Measurements from ENCODE around the gene CFAP73.

The CFAP73 gene

DNA sequence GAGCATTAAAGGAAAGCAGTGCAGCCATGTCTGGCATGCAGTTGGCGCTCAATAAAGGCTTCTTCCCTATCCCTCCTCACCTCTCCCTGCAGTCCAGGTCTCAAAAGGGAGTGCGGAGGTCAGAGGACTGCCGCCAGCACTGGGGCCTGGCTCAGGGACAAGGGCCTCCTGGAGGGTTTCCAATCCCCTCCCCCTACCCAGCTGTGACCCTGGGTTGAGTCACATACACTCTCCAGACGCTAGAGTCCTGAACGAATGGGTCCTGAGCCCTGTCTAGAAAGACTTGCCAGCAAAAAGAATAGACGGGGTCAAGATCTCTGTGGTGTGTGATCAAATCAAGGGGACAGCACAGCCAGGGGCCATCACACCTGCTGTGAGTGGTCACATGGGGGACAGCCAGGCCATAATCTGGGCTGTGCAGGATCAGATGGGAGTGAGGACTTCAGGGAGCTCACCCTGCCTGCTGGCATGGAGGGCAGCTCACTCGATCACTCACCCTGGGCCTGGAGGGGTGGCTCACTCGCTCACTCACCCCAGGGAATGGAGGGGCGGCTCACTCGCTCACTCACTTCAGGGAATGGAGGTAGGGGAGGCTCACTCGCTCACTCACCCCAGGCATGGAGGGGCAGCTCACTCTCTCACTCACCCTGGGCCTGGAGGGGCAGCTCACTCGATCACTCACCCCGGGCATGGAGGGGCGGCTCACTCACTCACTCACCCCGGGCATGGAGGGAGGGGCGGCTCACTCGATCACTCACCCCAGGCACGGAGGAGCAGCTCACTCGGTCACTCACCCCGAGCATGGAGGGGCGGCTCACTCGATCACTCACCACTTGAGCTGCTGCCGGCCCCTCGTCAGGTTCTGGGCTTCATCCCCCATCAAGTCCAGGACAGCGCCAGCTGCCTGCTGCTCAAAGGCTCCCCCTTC is 12.8 kb downstream of the CFAP73 start:
- no peak for DNase-seq (ENCODE audit: low read depth in 2 of 3, low spot score in 2 of 3)

DNA sequence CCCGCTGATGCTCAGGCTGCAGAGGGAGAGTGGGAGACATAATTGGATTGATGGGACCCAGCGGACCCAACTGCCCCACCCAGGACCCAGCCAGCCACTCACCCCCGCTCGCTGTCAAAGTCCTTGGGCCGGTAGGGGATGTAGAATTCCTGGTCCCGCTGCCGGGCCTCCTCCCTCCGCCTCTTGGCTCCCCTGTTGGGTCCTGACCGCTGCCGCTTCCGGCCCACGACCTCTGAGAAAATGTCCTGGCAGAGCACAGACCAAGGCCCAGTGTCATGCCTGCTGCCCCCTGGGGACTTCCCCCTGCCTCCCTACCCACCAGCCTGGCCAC is 13.5 kb downstream of the CFAP73 start:
- DNase-seq (ENCODE audit: low read depth in 2 of 3, low spot score in 2 of 3), result no peak

DNA sequence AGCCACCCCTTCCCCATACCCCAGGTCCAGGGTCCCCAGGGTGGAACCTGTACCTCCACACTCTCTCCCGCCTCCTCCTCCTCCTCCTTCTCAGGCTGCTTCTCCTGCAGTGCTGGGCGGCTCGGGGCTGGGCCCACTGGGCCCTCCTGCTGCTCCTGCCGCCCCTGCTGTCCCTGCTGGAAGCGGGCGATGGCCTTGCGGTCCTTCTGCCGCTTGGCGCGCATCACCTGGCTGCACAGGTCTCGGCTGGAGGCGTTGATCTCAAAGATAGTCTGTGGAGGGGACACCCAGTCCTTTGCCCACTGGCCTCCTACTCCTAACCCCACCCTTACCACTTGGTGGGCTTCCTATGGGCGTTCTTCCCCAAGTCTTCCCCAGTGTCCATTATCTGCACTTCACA is 14.5 kb downstream of the CFAP73 start:
- DNase-seq (ENCODE audit: low read depth in 2 of 3, low spot score in 2 of 3), result no peak

DNA sequence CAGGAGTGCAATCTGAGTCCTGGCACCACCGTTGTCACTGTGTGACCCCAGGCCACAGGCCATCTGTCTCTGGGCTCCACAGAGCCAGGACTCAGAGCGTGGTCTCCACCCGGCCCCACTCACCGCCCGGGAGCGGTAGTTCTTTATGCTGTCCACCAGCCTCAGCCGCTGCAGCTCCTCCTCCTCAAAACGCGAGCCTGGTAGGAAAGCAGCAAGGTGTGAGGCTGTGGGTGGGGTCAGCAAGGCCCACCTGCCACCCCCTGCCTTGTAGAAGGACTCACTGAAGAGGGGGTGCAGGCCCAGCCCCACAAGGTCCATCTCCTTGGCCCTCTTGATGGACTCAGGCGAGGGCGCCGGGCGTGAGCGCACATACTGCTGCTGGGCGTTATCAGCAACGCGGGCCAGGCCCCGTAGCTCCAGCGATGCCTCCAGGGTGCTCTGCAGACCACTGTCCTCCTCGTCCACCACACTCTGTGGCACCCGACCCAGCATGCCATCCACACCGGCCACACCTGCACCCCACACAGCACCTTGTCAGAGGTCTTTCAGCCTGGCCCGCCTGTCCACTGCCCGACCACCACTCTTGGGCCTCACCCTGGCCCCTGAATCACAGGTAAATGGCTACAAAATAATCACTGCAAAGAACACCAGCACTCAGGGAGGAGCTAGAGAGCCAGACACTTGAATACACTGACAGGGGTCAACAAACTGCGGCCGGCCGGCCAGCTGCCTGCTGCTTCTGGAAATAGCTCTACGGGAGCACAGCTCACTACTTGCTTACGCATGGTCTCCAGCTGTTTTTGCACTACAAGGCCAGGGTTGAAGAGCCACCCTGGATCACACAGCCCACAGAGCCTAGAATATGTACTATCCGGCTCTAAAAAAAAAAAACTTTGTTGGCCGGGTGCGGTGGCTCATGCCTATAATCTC is 16.3 kb downstream of the CFAP73 start:
- DNase-seq (ENCODE audit: low read depth in 2 of 3, low spot score in 2 of 3), result no peak

DNA sequence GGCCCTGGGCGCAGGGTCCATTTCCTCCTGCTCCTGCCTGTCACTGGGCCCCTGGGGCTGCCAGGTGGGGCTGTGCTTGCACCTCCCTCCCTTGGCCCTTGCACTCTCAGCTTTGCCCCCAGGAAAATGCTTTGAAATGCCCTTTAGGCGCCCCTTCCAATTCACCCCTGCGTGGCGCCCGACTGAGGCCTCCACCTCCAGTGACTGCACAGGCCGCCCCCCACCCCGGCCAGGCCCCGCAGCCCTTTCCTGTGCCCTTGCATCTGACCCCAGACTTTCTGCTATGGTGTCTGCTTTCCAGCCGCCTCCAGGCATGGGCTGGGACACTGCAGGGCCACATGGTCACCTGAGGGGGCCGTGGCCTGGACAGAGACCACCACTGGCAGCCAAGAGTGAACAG is 18.3 kb downstream of the CFAP73 start:
- no peak for DNase-seq (ENCODE audit: low read depth in 2 of 3, low spot score in 2 of 3)

DNA sequence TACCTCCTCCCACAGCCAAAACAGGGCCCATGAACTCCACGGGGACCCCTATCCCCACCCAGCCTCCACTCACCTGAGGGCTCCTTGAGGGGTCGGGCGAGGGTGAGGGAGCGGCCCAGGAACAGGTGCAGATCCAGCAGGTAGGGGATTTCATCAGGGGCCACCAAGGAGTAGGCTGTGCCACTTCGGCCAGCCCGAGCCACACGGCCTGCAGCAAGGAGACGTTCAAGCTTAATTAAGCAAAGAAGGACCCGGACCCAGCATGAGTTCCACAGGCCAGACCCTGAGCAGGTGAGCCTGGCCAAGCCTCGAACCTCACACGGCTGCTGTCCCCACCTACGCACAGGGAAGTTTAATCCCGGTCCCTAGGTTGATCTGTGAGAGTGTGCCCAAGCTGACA is 20.2 kb downstream of the CFAP73 start:
- DNase-seq (ENCODE audit: low read depth in 2 of 3, low spot score in 2 of 3), result no peak

DNA sequence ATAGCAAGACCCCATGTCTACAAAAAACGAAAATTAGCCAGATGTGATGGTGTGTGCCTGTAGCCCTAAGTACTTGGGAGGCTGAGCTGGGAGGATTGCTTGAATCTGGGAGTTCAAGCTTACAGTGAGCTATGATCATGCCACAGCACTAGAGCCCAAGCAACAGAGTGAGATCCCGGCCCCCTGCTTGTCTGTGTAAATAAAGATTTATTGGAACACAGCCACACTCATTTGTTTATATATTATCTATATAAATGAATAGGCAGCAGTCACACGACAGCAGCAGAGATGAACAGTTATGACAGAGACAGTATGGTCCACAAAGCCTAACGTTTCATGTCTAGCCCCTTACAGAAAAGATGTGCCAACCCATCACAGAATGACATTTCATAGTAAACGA is 20.9 kb downstream of the CFAP73 start:
- no peak for DNase-seq (ENCODE audit: low read depth in 2 of 3, low spot score in 2 of 3)

DNA sequence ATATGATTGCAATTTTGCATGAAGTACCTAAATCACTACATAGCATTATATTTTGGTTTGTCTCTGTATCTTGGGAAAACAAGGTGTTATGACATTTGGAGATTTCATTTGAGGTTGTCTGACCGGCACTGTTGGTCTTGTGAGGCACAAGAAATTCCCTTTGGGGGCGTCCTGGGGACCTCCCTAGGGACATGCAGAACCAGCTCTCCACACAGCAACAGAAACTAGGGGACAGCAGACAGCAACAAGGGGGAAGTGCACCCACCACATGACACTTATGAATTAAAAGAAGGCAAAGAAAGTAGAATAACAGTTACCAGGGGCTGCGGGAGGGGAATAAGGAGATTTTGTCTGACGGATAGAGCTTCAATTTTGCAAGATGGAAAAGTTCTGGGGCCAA is 21.4 kb downstream of the CFAP73 start:
- DNase-seq (ENCODE audit: low read depth in 2 of 3, low spot score in 2 of 3), result no peak

DNA sequence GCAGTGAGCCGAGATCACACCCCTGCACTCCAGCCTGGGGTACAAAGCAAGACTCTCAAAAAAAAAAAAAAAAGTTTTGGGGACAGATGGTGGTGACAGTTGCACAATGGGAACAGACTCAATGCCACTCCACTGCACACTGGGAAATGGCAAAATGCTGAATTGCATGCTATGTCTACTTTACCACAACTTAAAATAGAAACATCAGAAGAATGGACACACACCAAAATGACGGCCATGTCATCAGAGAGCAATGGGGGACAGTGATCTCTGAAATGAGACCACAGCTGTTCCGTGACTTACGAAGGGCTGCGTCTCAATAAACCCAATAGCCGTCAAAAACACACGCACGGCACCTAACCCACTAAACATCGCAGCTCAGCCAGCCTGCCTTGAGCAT is 22.0 kb downstream of the CFAP73 start:
- DNase-seq (ENCODE audit: low read depth in 2 of 3, low spot score in 2 of 3), result no peak

DNA sequence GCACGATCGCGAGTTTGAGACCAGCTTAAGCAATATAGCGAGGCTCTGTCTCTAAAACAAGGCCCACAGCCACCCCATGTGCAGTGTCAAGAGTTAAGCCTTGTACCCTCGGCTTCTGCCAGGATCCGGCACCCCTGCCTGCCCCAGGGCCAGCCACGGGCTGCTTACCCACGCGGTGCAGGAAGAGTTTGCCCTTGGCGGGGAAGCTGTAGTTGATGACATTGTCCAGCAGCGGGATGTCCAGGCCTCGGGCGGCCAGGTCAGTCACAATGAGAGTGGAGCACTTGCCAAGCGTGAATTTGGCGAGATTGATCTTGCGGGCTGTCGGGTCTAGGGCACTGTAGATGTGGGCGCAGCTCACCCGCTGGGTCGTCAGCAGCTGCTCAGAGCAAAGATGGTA is 22.7 kb downstream of the CFAP73 start:
- DNase-seq (ENCODE audit: low read depth in 2 of 3, low spot score in 2 of 3), result no peak

DNA sequence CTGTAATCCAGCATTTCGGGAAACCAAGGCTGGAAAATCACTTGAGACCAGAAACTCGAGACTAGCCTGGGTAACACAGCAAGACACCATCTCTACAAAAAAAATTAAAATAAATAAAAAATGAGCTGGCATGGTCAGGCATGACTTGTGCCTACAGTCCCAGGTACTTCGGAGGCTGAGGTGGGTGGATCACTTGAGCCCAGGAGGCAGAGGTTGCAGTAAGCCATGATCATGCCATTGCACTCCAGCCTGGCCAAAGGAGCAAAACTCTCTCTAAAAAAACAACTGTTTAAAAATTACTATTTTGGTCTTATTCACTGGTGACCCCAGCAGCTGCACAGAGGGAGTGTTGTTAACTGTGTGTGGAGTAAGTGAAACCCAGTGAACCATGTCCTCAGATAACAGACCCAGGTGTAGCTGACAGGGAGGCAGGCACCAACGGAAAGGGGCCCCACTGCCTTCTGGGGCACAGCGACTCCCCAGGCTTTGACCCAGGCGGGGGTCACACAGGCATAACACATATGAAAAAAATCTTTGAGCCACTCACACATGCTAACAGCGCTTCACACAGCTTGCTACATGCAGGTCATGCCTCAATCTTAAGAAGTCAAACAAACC is 23.7 kb downstream of the CFAP73 start:
- no peak for DNase-seq (ENCODE audit: low read depth in 2 of 3, low spot score in 2 of 3)

DNA sequence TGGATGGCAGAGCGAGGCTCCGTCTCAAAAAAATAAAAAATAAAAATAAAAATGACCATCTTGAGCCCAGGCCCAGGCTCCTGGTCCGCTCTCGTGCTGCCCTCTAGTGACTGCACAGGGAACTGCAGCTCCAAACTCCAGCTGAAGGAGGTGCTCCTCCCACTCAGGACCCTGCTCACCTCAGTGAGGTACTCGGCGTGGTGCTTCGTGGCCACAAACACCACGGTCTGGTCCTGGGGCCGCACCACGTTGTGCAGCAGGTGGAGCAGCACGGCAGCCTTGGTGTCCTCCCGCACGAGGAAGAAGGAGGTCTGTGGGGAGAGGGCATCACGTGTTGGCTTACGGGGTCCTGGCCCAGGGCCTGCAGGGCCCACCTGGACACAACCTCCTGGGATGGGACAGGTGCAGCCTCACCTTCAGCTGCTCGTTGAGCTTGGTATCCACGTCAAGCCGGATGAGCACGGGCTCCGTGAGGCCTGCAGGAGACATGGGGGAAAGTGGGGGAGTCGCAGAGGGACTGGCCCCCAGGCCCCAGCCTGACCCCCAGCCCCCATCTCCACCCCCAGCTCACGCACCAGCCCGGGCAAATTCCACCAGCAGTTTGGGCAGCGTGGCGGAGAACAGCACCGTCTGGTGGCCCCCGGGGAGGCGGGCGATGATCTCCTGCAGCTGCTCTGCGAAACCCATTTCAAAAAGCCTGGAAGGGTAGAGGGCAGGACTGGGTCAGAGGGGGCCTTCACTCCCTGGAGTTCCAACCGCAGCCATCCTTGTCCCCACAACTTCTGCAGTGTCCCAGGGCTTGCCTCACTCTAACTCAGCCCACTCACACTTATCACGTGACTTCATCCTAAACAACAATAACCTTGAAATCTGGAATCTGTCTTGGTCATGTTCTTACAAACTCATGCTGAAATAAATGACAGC is 25.2 kb downstream of the CFAP73 start:
- peak; percentile 40 to 82 (median 79) for DNase-seq (ENCODE audit: low read depth in 2 of 3, low spot score in 2 of 3)

DNA sequence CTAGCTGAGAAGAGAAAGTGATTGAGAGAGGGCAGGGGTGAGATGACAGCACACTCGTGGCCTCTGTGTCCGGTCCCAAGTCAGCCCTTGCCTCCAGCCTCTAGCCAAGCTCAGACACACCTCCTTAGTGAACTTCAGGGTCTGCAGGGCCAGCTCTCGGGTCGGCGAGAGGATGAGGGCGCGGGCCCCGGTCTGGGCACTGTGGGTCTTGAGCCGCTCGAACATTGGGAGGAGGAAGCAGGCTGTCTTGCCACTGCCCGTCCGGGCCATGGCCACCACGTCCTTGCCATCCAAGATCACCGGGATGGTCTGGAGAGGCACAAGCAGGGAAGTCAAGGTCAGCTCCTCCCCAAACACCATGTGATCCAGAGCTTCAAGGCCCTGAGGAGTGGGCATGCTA is 29.5 kb downstream of the CFAP73 start:
- DNase-seq (ENCODE audit: low read depth in 2 of 3, low spot score in 2 of 3), result no peak

DNA sequence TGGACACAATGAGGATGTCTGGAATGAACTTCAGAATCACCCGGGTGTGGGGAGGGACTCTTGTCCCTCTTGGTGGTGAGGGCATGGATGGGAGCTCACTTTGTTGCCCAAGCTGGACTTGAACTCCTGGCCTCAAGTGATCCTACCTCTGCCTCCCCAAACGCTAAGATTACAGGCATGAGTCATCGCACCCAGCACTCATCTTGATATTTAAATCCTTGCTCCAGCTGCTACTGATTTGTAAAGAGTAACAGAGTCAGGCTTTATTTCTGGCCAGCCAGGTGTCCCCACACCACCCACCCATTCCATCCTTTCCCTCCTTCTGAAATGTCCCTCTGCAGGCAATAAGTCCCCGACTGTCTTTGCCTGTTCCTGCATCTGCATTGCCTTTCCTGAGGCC is 30.8 kb downstream of the CFAP73 start:
- DNase-seq (ENCODE audit: low read depth in 2 of 3, low spot score in 2 of 3), result no peak

DNA sequence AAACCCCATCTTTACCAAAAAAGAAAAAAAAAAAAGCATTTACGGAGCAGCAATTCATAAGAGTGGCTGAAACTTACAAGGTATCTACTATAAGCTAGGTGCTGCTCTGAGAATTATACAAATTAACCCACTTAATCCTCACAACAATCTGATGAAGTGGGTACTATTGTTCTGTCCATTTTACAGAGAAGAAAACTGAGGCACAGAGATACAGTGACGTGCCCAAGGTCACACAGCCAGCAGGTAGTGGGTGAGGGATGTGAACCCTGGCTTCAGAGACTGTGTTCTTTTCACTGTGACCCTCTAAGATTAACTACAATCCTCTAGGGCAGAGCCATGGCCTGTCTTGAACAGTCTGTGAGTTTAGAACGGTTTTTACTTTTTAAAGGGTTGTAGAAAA is 32.5 kb downstream of the CFAP73 start:
- DNase-seq (ENCODE audit: low read depth in 2 of 3, low spot score in 2 of 3), result no peak

DNA sequence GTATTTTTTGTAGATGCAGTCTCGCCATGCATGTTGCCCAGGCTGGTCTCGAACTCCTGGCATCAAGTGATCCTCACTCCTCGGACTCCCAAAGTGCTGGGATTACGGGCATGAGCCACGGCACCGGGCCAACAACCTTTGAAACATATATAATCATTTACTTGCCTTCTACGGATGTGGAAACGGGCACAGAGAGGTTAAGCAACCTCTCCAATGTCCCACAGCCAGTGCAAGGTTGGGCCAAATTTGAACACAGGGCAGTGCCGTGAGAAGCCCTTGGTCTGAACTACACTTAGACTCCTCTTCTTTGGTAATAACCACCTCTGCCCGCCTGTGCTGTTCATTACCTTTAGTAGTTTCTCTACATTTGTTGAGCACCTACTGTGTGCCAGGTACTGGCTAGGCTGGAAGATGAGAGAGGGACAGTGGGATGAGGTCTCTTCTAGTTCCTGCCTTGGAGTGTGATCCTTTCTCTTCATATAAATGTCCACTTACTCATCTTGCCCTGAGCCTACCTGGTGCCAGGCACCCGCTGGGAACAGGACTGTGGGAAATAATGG is 33.6 kb downstream of the CFAP73 start:
- no peak for DNase-seq (ENCODE audit: low read depth in 2 of 3, low spot score in 2 of 3)

DNA sequence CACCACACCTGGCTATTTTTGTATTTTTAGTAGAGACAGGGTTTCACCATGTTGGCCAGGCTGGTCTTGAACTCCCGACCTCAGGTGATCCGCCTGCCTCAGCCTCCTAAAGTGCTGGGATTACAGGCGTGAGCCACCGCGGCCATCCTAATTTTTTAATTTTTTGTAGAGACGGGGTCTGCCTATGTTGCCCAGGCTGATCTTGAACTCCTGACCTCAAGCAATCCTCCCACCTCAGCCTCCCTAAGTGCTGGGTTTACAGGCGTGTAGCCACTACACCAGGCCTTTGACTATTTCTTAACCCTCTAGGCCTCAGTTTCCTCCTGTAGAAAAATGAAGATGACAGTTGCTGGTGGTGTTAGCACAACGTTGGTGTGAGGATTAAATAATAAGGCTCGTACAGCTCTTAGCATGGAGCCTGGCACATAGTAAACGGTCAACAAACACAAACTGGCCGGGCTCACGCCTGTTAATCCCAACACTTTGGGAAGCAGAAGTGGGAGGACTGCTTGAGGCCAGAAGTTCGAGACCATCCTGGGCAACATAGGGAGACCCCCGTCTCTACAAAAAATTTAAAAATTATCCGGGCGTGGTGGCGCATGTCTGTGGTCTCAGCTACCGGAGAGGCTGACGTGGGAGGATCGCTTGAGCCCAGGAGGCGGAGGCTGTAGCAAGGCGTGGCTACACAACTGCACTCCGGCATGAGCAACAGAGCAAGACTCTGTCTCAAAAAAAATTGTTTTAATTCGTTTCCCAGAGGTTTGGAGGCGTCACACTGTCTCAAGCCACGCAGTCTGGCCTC is 34.8 kb downstream of the CFAP73 start:
- no peak for DNase-seq (ENCODE audit: low read depth in 2 of 3, low spot score in 2 of 3)

DNA sequence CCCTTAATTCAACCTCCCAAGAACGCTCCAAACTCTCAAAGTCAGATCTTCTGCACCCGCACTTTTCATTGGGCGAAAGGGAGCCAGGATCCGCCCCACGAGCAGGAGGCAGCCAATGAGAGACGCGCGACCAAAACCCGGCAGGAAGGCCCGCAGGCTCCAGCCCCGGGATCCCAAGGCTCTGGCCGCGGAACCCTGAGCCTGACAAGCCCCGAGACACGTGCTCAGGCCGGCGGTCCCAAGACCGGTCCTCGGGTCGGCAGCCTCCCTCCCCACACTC is 35.3 kb downstream of the CFAP73 start:
- peak; percentile 71 to 73 (median 72) for DNase-seq (ENCODE audit: low read depth in 2 of 3, low spot score in 2 of 3)

DNA sequence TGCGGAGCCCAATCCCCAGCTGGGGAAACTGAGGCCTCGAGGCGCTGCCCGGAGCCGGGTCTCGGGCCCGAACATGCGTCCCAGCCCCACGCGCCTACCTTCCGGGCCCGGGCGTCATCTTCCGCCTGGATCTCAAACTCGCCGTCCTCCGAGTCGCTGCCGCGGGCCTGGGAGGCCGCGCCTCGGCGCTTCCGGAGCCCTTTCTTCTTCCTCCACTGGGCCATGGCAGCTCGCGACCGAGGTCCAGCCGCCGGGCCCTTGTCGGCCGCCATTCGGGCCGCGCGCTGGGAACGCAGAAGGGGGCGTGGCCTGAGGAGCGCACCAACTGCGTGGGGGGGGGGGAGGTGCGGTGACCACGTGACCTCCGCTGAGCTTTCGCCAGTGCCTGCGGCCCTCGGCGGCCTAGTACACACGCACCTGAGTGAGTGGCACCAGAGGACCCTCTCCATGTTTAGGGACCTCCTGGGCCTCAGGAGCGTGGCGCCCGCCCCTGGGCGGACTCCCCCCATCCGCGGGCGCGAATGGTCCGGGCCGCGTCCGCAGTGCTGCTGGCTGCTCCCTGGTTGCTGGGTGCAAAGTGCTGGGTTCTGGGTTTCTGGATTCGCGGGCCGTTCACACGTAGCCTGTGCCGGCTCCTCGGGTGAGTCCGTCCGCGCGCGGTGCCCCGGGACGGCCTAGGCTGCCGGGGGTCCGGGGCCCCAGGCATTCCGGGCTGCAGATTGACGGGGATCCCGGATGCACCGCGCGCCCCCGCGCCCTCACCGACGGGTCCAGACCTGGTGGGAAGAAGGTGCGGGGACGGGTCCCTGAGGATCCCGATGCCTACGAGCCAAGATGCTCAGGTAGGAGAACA is 35.9 kb downstream of the CFAP73 start, which contains the start of the genes DDX54 and RITA1:
DDX54 (minus strand) TSS at position 299 of the 853 bp plus-strand sequence; CDS start at position 272, 27 bp downstream.
RITA1 (plus strand) TSS at position 542 of the 853 bp plus-strand sequence. CDS start 1,026 bp downstream, outside the sequence.
- DNase-seq (ENCODE audit: low read depth in 2 of 3, low spot score in 2 of 3), result peak; percentile 65 to 82 (median 65)

Measured in activated CD8-positive, alpha-beta memory T cell treated with anti-CD3 and anti-CD28 coated beads for 48 hours (primary cell).